Measurements from ENCODE around the gene IFT27. TPM values are rescaled to one million over a fixed set of nuclear protein-coding genes. Genes with fewer than 3 reads are reported as not detected.
"Not testable (repeated sequence)": the region's sequence is repeated elsewhere in the genome, so short reads cannot be mapped to it uniquely, and the experiment has no call there.

Gene IFT27
- total RNA-seq, 1 donor from 2014 or later = 12.9 TPM

DNA sequence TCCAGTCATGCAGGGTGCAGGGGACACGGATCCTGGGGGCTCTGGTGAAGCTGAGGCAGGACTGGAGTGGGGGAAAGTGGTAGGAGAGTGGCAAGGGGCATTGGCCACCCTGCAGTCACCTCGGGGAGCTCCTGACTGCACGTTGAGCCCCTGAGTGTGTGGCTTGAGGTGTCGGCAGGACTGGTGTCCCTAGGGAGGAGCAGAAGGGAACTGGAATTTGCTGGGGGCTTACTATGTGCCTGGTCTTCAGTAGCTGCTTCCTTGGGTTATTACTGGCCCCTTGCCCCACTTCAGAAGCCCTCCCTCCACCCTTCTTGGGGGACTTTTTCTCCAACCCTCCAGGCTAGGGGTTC is 31.5 kb downstream of the IFT27 start:
- DNase-seq (ENCODE audit: low read depth in 2 of 2) = no peak

DNA sequence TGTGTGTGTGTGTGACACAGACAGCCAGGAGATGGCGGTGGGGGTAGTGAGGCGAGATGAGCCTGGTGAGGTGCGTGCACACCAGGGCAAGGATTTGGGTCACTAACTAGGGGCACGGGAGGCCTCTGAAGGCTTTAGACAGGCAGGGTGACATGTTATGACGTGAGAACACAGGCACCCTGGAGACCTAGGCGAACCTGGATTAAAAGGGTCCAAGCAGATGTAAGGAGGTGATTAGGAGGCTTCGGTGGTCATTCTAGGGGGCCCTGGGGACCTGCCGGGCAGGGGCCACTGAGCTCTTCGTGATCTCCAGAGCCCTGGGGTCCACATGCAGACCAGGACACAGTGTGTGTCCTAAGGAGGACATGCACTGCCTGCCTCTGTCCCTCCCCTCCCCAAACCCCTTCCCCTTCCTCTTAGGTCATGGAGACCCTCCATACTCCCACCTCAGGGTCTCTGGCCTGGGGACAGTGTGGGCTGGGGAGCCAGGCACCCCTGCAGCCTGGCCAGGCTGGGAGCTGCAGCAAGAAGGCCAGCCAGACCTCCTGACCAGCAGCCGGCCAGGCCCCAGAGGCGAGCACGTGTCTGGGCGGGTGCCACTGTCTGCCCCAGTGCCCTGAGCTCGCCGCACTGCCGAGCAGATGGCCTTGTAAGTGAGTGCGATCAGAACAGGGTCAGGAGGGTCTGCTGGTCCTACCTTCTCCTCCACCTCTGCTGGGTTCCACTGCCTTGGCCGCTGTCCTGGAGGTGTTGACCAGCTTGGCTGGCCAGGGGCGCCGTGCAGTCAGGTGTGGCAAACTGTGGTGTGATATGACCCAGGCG is 32.1 kb downstream of the IFT27 start:
- DNase-seq (ENCODE audit: low read depth in 2 of 2) = no peak

DNA sequence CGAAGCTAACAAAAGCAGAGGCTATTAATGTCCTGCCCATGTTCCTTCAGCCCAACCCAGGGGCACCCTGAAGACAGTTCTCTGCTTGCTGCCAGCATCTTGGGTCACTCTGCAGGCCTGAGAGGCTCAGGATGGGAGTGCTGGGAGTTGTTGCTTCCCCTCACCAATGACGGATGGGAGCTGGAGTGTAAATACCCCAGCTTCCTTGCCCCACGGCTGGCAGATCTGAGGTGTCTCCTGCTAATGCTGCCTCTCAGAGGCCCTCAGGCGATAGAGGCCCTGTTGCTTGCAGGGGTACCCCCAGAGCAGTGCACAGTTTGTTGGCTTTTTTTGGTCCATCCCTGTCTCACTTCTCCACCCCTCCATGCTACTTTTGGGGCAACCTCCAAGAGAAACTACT is 32.9 kb downstream of the IFT27 start:
- DNase-seq (ENCODE audit: low read depth in 2 of 2) = no peak

- DNase-seq (ENCODE audit: low read depth in 2 of 2) = no peak
Observed at GRCh38 chr22:36741968-36742367, 34.0 kb downstream of the IFT27 start.

- DNase-seq (ENCODE audit: low read depth in 2 of 2) = no peak
Observed at GRCh38 chr22:36741204-36741793, 34.6 kb downstream of the IFT27 start.

- no peak for DNase-seq (ENCODE audit: low read depth in 2 of 2)
Observed at GRCh38 chr22:36740716-36741115, 35.2 kb downstream of the IFT27 start.

DNA sequence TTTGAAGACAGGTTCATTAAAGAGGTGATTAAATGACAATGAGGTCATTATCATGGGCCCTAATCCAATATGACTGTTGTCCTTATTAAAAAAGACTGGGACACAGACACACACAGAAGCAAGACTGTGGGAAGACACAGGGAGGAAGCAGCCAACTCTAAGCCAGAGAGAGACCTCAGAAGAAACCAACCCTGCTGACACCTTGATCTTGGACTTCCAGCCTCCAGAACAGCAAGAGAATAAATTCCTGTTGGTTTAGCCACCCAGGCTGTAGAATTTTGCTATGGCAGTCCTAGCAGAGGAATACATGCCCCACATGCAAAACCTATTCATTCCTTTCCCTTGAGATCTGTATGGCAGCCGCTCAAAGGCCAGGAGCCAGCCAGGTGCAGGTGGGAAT is 36.7 kb downstream of the IFT27 start:
- DNase-seq (ENCODE audit: low read depth in 2 of 2) = no peak

GRCh38 chr22:36738416-36739020 is 37.4 kb downstream of the IFT27 start:
- DNase-seq (ENCODE audit: low read depth in 2 of 2) = no peak

DNA sequence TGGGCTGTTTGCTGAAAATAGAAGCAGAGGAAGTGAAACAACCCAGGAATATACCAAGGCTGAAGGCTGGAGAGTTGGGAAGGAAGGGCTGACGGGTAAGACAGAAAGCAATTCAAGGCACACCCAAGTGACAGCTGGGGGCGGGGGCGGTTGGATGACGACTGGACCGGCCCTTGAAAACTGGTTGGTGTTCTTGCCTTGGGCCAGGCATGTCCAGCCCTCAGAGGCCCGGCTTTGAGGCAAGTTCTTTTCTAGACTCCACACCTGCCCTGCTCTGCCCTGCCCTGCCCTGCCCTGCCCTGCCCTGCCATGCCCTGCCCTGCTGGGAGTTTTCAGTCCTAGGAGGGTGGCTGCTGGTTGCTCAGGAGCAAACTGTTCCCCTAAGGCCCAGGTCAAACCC is 38.1 kb downstream of the IFT27 start:
- no peak for DNase-seq (ENCODE audit: low read depth in 2 of 2)

- DNase-seq (ENCODE audit: low read depth in 2 of 2) = no peak
Observed at GRCh38 chr22:36736701-36737320, 39.1 kb downstream of the IFT27 start.

GRCh38 chr22:36734171-36735058 is 41.5 kb downstream of the IFT27 start:
- no peak for DNase-seq (ENCODE audit: low read depth in 2 of 2)

- no peak for DNase-seq (ENCODE audit: low read depth in 2 of 2)
Observed at GRCh38 chr22:36733271-36733670, 42.6 kb downstream of the IFT27 start.

- no peak for DNase-seq (ENCODE audit: low read depth in 2 of 2)
Observed at GRCh38 chr22:36732609-36733008, 43.3 kb downstream of the IFT27 start.

GRCh38 chr22:36731916-36732315 is 44.0 kb downstream of the IFT27 start:
- DNase-seq (ENCODE audit: low read depth in 2 of 2) = no peak

- not testable (repeated sequence) for DNase-seq (ENCODE audit: low read depth in 2 of 2)
Observed at GRCh38 chr22:36731321-36731720, 44.6 kb downstream of the IFT27 start.

GRCh38 chr22:36730176-36730858 is 45.6 kb downstream of the IFT27 start:
- no peak for DNase-seq (ENCODE audit: low read depth in 2 of 2)

DNA sequence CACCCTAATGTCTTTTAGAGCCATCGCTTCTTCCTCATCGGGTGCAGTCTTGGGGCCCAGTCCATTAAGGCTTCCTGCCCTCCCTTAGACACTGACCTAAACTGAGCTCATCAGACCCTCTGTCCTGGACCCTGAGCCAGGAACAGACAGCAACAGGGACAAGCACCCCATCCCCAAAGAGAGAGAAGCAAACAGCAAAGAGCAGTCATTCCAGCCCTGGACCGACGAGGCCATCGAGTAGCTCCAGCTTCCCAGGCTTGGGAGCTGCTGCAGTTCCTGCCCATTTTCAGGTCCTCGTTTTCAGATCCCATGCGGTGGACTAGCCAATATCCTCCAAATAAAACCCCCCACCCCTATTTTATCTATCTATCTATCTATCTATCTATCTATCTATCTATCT is 46.6 kb downstream of the IFT27 start:
- DNase-seq (ENCODE audit: low read depth in 2 of 2) = no peak

DNA sequence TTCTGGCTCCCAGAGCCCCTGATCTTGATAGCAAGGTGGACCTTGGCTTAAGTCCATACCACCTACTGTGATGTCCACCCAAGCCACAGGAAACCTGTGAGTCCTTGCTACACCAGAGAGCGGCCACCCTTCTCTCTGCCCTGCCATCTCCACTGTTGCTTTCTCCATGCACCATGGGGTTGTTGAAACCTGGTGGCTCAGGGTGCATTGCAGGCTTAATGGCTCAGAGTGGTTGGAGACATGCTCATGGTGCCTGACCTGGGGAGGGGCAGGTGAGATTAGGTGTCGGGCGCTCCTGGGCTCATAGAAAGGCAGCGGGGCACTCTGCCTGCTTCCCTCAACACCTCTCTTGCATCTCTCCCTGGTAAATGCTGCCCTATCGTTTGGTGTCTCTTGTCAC is 47.4 kb downstream of the IFT27 start:
- DNase-seq (ENCODE audit: low read depth in 2 of 2) = no peak

DNA sequence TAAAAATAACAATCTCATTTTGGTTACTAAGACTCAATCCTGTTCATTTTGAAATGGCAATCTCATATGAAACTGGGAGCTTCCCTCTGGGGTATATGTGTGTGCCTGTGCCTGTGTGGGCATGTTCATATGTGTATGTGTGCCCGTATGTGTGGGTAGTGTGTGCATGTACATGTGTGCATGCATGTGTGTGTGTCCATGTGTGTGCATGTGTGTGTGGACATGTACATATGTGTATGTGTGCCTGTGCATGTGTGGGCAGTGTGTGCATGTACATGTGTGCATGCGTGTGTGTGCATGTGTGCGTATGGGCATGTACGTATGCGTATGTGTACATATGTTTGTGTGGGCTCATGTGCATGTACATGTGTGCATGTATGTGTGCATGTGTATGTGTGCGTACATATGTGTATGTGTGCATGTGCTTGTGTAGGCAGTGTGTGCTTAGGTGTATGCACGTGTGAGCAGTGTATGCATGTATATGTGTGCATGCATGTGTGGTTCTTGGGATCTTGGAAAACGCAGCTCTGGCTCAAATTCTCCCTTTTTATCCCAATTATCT is 47.9 kb downstream of the IFT27 start:
- no peak for DNase-seq (ENCODE audit: low read depth in 2 of 2)

GRCh38 chr22:36727110-36727509 is 48.8 kb downstream of the IFT27 start:
- no peak for DNase-seq (ENCODE audit: low read depth in 2 of 2)

DNA sequence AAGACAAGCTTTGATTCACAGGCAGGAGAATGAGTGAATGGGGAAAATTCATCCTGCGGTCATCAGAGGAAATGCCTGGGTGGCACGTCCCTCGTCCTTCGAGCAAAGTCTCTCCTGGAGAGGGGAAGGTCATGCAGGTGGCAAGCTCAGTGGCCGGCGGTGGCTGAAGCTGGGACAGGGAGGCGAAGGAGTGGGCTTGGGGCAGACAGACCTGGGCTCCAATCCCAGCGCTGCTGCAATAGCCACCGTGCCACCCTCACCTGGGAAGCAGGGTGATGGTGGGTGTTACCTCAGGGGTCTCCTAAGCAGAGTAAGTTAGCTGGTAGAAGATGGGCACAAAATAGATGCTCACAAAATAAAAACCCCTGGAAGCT is 49.9 kb downstream of the IFT27 start:
- no peak for DNase-seq (ENCODE audit: low read depth in 2 of 2)
